Measurements from ENCODE around the gene IFNGR2.
"Not testable (repeated sequence)": the region's sequence is repeated elsewhere in the genome, so short reads cannot be mapped to it uniquely, and the experiment has no call there.

The IFNGR2 gene

GRCh38 chr21:33377221-33377920 is 25.8 kb upstream of the IFNGR2 start:
- DNase-seq = peak in 5 of 56 donors; percentile 14 to 32 (median 17)

- DNase-seq = no peak
Measured at GRCh38 chr21:33378081-33378480, 25.1 kb upstream of the IFNGR2 start.

GRCh38 chr21:33379934-33380333 is 23.3 kb upstream of the IFNGR2 start:
- DNase-seq = peak in 2 of 56 donors; percentile 11 to 17

GRCh38 chr21:33380483-33380998 is 22.7 kb upstream of the IFNGR2 start:
- DNase-seq = peak in 50 of 56 donors; percentile 4 to 93 (median 50)

GRCh38 chr21:33381381-33381780 is 21.8 kb upstream of the IFNGR2 start:
- DNase-seq = not testable (repeated sequence)

GRCh38 chr21:33383056-33383888 is 19.9 kb upstream of the IFNGR2 start:
- peak in 9 of 56 donors; percentile 2 to 15 (median 6) for DNase-seq

- DNase-seq = no peak
Measured at GRCh38 chr21:33384841-33385331, 18.3 kb upstream of the IFNGR2 start.

GRCh38 chr21:33386222-33386784 is 16.9 kb upstream of the IFNGR2 start:
- DNase-seq = no peak

GRCh38 chr21:33387294-33387693 is 15.9 kb upstream of the IFNGR2 start:
- DNase-seq = no peak

GRCh38 chr21:33388188-33388587 is 15.0 kb upstream of the IFNGR2 start:
- no peak for DNase-seq

- no peak for DNase-seq
Measured at GRCh38 chr21:33390479-33390878, 12.7 kb upstream of the IFNGR2 start.

- DNase-seq = no peak
Measured at GRCh38 chr21:33391656-33392055, 11.6 kb upstream of the IFNGR2 start.

GRCh38 chr21:33392284-33392985 is 10.8 kb upstream of the IFNGR2 start:
- no peak for DNase-seq

GRCh38 chr21:33393348-33393747 is 9.9 kb upstream of the IFNGR2 start:
- no peak for DNase-seq

- peak in 6 of 56 donors; percentile 10 to 30 (median 20) for DNase-seq
Measured at GRCh38 chr21:33394260-33394659, 9.0 kb upstream of the IFNGR2 start.

GRCh38 chr21:33395891-33396331 is 7.3 kb upstream of the IFNGR2 start:
- no peak for DNase-seq

GRCh38 chr21:33396436-33396835 is 6.8 kb upstream of the IFNGR2 start:
- no peak for DNase-seq

GRCh38 chr21:33396951-33397350 is 6.3 kb upstream of the IFNGR2 start:
- DNase-seq = no peak

- no peak for DNase-seq
Measured at GRCh38 chr21:33397717-33398116, 5.5 kb upstream of the IFNGR2 start.

GRCh38 chr21:33398361-33398760 is 4.9 kb upstream of the IFNGR2 start:
- DNase-seq = no peak

- DNase-seq = no peak
Measured at GRCh38 chr21:33401630-33401992, 1.6 kb upstream of the IFNGR2 start.

Data from nucleus accumbens (tissue), 56 donors.